HG02759 (cell line): ENCODE measurements around the gene SPATA32.
"Not testable (repeated sequence)": the region's sequence is repeated elsewhere in the genome, so short reads cannot be mapped to it uniquely, and the experiment has no call there.

ENCODE experiments used
- ATAC-seq: cut with Tn5 transposase; IDR thresholded peaks from one replicate; pipeline ENCODE4 v1.9.1; 2021; ENCODE audit warnings: mild to moderate bottlenecking, moderate library complexity; ENCODE audit not compliant: unreplicated experiment

Gene SPATA32

GRCh38 chr17:45261577-45262515 lies at the start of gene SPATA32:
TSS of gene SPATA32 (minus strand) at chr17:45262094. CDS start at chr17:45262016, 78 bp downstream.
- peak; percentile 69 for ATAC-seq

- no peak for ATAC-seq
Measured at GRCh38 chr17:45311401-45311759, 49.5 kb upstream of the SPATA32 start.

- no peak for ATAC-seq
Measured at GRCh38 chr17:45310380-45311324, 48.8 kb upstream of the SPATA32 start.

GRCh38 chr17:45309400-45309799 lies 47.5 kb upstream of the SPATA32 start:
- no peak for ATAC-seq

GRCh38 chr17:45308840-45309239 lies 46.9 kb upstream of the SPATA32 start:
- ATAC-seq: no peak

- no peak for ATAC-seq
Measured at GRCh38 chr17:45308016-45308365, 46.1 kb upstream of the SPATA32 start.

GRCh38 chr17:45307290-45308015 lies 45.6 kb upstream of the SPATA32 start:
- peak; percentile 33 for ATAC-seq

- no peak for ATAC-seq
Measured at GRCh38 chr17:45306623-45307022, 44.7 kb upstream of the SPATA32 start.

GRCh38 chr17:45306094-45306493 lies 44.2 kb upstream of the SPATA32 start:
- ATAC-seq: no peak

- ATAC-seq: no peak
Measured at GRCh38 chr17:45305530-45306087, 43.7 kb upstream of the SPATA32 start.

GRCh38 chr17:45302649-45303173 lies 40.8 kb upstream of the SPATA32 start:
- peak; percentile 59 for ATAC-seq

- ATAC-seq: not testable (repeated sequence)
Measured at GRCh38 chr17:45302220-45302619, 40.3 kb upstream of the SPATA32 start.

- no peak for ATAC-seq
Measured at GRCh38 chr17:45301674-45302073, 39.8 kb upstream of the SPATA32 start.

GRCh38 chr17:45300060-45300751 lies 38.3 kb upstream of the SPATA32 start:
- no peak for ATAC-seq

- no peak for ATAC-seq
Measured at GRCh38 chr17:45299361-45299760, 37.5 kb upstream of the SPATA32 start.

- no peak for ATAC-seq
Measured at GRCh38 chr17:45298546-45299285, 36.8 kb upstream of the SPATA32 start.

GRCh38 chr17:45296833-45297124 lies 34.9 kb upstream of the SPATA32 start:
- ATAC-seq: no peak

GRCh38 chr17:45296003-45296832 lies 34.3 kb upstream of the SPATA32 start:
- ATAC-seq: peak; percentile 35
